Measurements from ENCODE around the gene SNTG2.

- TF ChIP-seq EZH2 (IDR thresholded peaks at IDR 0.05; ENCODE audit: insufficient read depth, low read length) = no peak
- TF ChIP-seq CTCF (IDR thresholded peaks at IDR 0.05; ENCODE audit: insufficient read depth, low read depth, low read length) = no peak
Observed at GRCh38 chr2:1295740-1296139, 345.1 kb downstream of the SNTG2 start.
